ENCODE data around the gene LRWD1. TPM values are rescaled to one million over a fixed set of nuclear protein-coding genes. Genes with fewer than 3 reads are reported as not detected.

LRWD1 gene
- polyA plus RNA-seq, 2 of the 4 experiments (the other 2 are of a cell fraction): 10.7 to 28.1 TPM

GRCh38 chr7:102467581-102468477, 3.0 kb downstream of the LRWD1 start:
- no peak for ATAC-seq
- Histone ChIP-seq H3K4me1 (peaks cover 10% of the 10 kb centered on the region; the same call in 2 of the 3 replicates), H3K9me3 (no peaks in the 10 kb centered on the region), H3K27ac (no peak overlapping the region), H3K4me3 (no peak overlapping the region), H3K4me2 (no peak overlapping the region)
- 86% methylated on average over 13 of the region's 24 CpGs for WGBS (ENCODE audit: missing lambda C conversion rate)
- FAIRE-seq: no peak
- CTCF ChIA-PET: interaction anchor here (0.6 to 2.1 kb wide), 13 partner anchors 10 to 1311 kb away, joined by 3 to 10 read pairs (median 4); no protein-coding TSS in a partner anchor
- no peak for DNase-seq (ENCODE audit: low read depth in 1 of 2, low spot score in 1 of 2)
- TF ChIP-seq MAX (IDR thresholded peaks at IDR 0.05) (no peak), ELK1 (IDR thresholded peaks at IDR 0.05; ENCODE audit: low read depth, low read length) (no peak), KDM5A (IDR thresholded peaks at IDR 0.05) (no peak), MYC (IDR thresholded peaks at IDR 0.05; ENCODE audit: borderline replicate concordance, low read length) (no peak), FOSB (CRISPR knock-in tag; IDR thresholded peaks at IDR 0.05) (no peak), FOXS1 (CRISPR knock-in tag; IDR thresholded peaks at IDR 0.05) (no peak), CHD4 (IDR thresholded peaks at IDR 0.05; ENCODE audit: borderline replicate concordance) (no peak), HMGXB4 (CRISPR knock-in tag; IDR thresholded peaks at IDR 0.05; ENCODE audit: borderline replicate concordance) (no peak), GATA3 (IDR thresholded peaks at IDR 0.05; ENCODE audit: borderline replicate concordance) (no peak), EHF (CRISPR knock-in tag; IDR thresholded peaks at IDR 0.05) (no peak), JUN (IDR thresholded peaks at IDR 0.05) (no peak)
- POLR2A ChIA-PET: no interaction called here

GRCh38 chr7:102468478-102469350, 3.9 kb downstream of the LRWD1 start:
- Histone ChIP-seq H3K27ac (no peak overlapping the region), H3K4me1 (peaks cover 7% of the 10 kb centered on the region; the same call in 2 of the 3 replicates), H3K4me2 (no peak overlapping the region), H3K4me3 (no peak overlapping the region), H3K9me3 (no peaks in the 10 kb centered on the region)
- ATAC-seq (no peak), FAIRE-seq (no peak), DNase-seq (ENCODE audit: low read depth in 1 of 2, low spot score in 1 of 2) (no peak)
- 89% methylated on average over 35 of the region's 40 CpGs for WGBS (ENCODE audit: missing lambda C conversion rate)
- TF ChIP-seq ZSCAN20 (CRISPR knock-in tag; IDR thresholded peaks at IDR 0.05) (no peak), ATOH8 (CRISPR knock-in tag; IDR thresholded peaks at IDR 0.05; ENCODE audit: low read depth) (no peak), RFX5 (IDR thresholded peaks at IDR 0.05) (no peak), FOSB (CRISPR knock-in tag; IDR thresholded peaks at IDR 0.05) (no peak), JUNB (IDR thresholded peaks at IDR 0.05) (no peak), HMGXB4 (CRISPR knock-in tag; IDR thresholded peaks at IDR 0.05; ENCODE audit: borderline replicate concordance) (no peak), ESRRA (IDR thresholded peaks at IDR 0.05; ENCODE audit: borderline replicate concordance, low read length) (no peak), ELK1 (IDR thresholded peaks at IDR 0.05; ENCODE audit: low read depth, low read length) (no peak), RNF2 (IDR thresholded peaks at IDR 0.05; ENCODE audit: borderline replicate concordance, low read depth) (no peak), GATA3 (IDR thresholded peaks at IDR 0.05; ENCODE audit: borderline replicate concordance) (no peak), KDM1A (IDR thresholded peaks at IDR 0.05; ENCODE audit: low read depth) (no peak), CEBPB (IDR thresholded peaks at IDR 0.05) (no peak), FOSL2 (IDR thresholded peaks at IDR 0.05) (no peak), FOSL2 (CRISPR knock-in tag; IDR thresholded peaks at IDR 0.05) (no peak), RCOR1 (IDR thresholded peaks at IDR 0.05; ENCODE audit: low read depth, low read length) (no peak), KDM5A (IDR thresholded peaks at IDR 0.05) (no peak), E2F6 (IDR thresholded peaks at IDR 0.05; ENCODE audit: borderline replicate concordance, low read depth) (no peak), ZFP36 (IDR thresholded peaks at IDR 0.05; ENCODE audit: borderline replicate concordance, partially characterized antibody) (no peak)
- CTCF ChIA-PET: interaction anchor here (1.7 kb wide), 1 partner anchor 63 kb away, joined by 10 read pairs; no protein-coding TSS in a partner anchor
- POLR2A ChIA-PET: no interaction called here
